ENCODE data around the gene PCDHA2. TPM values are rescaled to one million over a fixed set of nuclear protein-coding genes. Genes with fewer than 3 reads are reported as not detected.

PCDHA2 gene
- polyA plus RNA-seq, 1 donor from 2014 or later: 8.7 TPM

- Histone ChIP-seq H3K4me3 (ENCODE audit: low read length) (peak within 1 kb of the TSS; percentile 31), H3K27ac (ENCODE audit: low read length) (no peak within 1 kb of the TSS), H3K4me2 (ENCODE audit: low read length) (no peak within 1 kb of the TSS)
These were observed 46.6 kb downstream of the PCDHA2 start, which contains the start of gene PCDHA8 for GRCh38 chr5:140840978-140841962. Gene PCDHA8, plus strand, starts transcription at chr5:140841187. Its CDS starts 135 bp downstream, at chr5:140841322.

More at GRCh38 chr5:140840978-140841962, 46.6 kb downstream of the PCDHA2 start, which contains the start of gene PCDHA8:
- peaks cover 10% of the 10 kb centered on the region for H3K9me3 ChIP-seq (ENCODE audit: low read length)
- H3K27me3 ChIP-seq (ENCODE audit: insufficient read depth, low read depth, low read length): no peaks in the 10 kb centered on the region
- no peaks in the 10 kb centered on the region for H3F3A ChIP-seq (ENCODE audit: insufficient read depth, low read length, poor library complexity, severe bottlenecking)
- no peaks in the 10 kb centered on the region for H4K20me1 ChIP-seq (ENCODE audit: insufficient read depth)
- TF ChIP-seq TAF1 (IDR thresholded peaks at IDR 0.05; ENCODE audit: low read depth) (no peak), CTCF (IDR thresholded peaks at IDR 0.05; ENCODE audit: poor library complexity, severe bottlenecking) (no peak), POLR2AphosphoS5 (IDR thresholded peaks at IDR 0.05) (no peak), SMC3 (conservative IDR thresholded peaks at IDR 0.05; ENCODE audit: poor library complexity) (no peak), RAD21 (conservative IDR thresholded peaks at IDR 0.05) (no peak), EP300 (conservative IDR thresholded peaks at IDR 0.05; ENCODE audit: poor library complexity, severe bottlenecking) (no peak), EZH2 (IDR thresholded peaks at IDR 0.05; ENCODE audit: borderline replicate concordance, insufficient read depth, low read length, poor library complexity, severe bottlenecking) (no peak), MXI1 (conservative IDR thresholded peaks at IDR 0.05; ENCODE audit: poor library complexity, severe bottlenecking) (no peak)
- TF ChIP-seq, protein P1, sequence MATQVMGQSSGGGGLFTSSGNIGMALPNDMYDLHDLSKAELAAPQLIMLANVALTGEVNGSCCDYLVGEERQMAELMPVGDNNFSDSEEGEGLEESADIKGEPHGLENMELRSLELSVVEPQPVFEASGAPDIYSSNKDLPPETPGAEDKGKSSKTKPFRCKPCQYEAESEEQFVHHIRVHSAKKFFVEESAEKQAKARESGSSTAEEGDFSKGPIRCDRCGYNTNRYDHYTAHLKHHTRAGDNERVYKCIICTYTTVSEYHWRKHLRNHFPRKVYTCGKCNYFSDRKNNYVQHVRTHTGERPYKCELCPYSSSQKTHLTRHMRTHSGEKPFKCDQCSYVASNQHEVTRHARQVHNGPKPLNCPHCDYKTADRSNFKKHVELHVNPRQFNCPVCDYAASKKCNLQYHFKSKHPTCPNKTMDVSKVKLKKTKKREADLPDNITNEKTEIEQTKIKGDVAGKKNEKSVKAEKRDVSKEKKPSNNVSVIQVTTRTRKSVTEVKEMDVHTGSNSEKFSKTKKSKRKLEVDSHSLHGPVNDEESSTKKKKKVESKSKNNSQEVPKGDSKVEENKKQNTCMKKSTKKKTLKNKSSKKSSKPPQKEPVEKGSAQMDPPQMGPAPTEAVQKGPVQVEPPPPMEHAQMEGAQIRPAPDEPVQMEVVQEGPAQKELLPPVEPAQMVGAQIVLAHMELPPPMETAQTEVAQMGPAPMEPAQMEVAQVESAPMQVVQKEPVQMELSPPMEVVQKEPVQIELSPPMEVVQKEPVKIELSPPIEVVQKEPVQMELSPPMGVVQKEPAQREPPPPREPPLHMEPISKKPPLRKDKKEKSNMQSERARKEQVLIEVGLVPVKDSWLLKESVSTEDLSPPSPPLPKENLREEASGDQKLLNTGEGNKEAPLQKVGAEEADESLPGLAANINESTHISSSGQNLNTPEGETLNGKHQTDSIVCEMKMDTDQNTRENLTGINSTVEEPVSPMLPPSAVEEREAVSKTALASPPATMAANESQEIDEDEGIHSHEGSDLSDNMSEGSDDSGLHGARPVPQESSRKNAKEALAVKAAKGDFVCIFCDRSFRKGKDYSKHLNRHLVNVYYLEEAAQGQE (IDR thresholded peaks at IDR 0.05; ENCODE audit: borderline replicate concordance): no peak
- H3K79me2 ChIP-seq (replicated peaks; ENCODE audit: insufficient read depth, low read length): peaks cover 14% of the 10 kb centered on the region
- no peak within 1 kb of the TSS for H3K9ac ChIP-seq (ENCODE audit: low read length)
- H3K9me2 ChIP-seq (ENCODE audit: insufficient read depth, low read length): no peaks in the 10 kb centered on the region
- no peak within 1 kb of the TSS for H2AFZ ChIP-seq (ENCODE audit: low read depth, low read length)
- peaks cover 17% of the 10 kb centered on the region for H3K36me3 ChIP-seq (ENCODE audit: insufficient read depth, low read length)

Measured in neural cell (in vitro differentiated cells).